Measurements from ENCODE around the gene ME2.

GRCh38 chr18:50933684-50934083 is 54.8 kb downstream of the ME2 start:
- TF ChIP-seq CTCF (IDR thresholded peaks at IDR 0.05): no peak
- no peak for TF ChIP-seq EP300 (IDR thresholded peaks at IDR 0.05)
- no peak for TF ChIP-seq POLR2AphosphoS5 (IDR thresholded peaks at IDR 0.05)
- no peak for TF ChIP-seq POLR2A (IDR thresholded peaks at IDR 0.05)
